Adrenal gland (tissue), 5 donors: Measurements from ENCODE around the gene PAQR9.

Source experiments
- CTCF ChIP-seq, 6 experiments: fragments of 450-650 bp in 4 of 6; fragments of 200-600 bp in 2 of 6; sonication (generic) in 1 of 6; IDR thresholded peaks; 1 replicate in 5 of 6; 2 replicates in 1 of 6; pipeline versions ENCODE4 v1.5.1 to v1.8.0; 2016 to 2021; ENCODE audit warnings: antibody characterized with exemption in 6 of 6, mild to moderate bottlenecking in 2 of 6, moderate library complexity in 1 of 6
- POLR2A ChIP-seq, 2 donors: fragments of 450-650 bp; IDR thresholded peaks; one replicate each; pipeline ENCODE4 v1.6.1; 2017; ENCODE audit warnings: antibody characterized with exemption in 2 of 2, mild to moderate bottlenecking in 2 of 2, moderate library complexity in 1 of 2
- donor health status: DM: no; HTN: no; CAD: no.

GRCh38 chr3:142935963-142936362 lies 27.5 kb downstream of the PAQR9 start:
- TF ChIP-seq CTCF (IDR thresholded peaks at IDR 0.05) = no peak
- no peak for TF ChIP-seq POLR2A (IDR thresholded peaks at IDR 0.05)
